Activated CD4-positive, alpha-beta memory T cell treated with anti-CD3 and anti-CD28 coated beads for 36 hours (primary cell): ENCODE measurements around the gene BTBD10. TPM values are rescaled to one million over a fixed set of nuclear protein-coding genes. Genes with fewer than 3 reads are reported as not detected.
"Not testable (repeated sequence)": the region's sequence is repeated elsewhere in the genome, so short reads cannot be mapped to it uniquely, and the experiment has no call there.

Experiments used
- CTCF ChIA-PET: fragments of 350-600 bp; sonication (Branson Sonifier 250); formaldehyde crosslinking; loops from one replicate; lab custom pipeline; 2021; ENCODE audit warnings: antibody characterized with exemption, inconsistent platforms; lab: Charles Lee
- POLR2A ChIA-PET: fragments of 350-600 bp; sonication (Branson Sonifier 250); formaldehyde crosslinking; loops from one replicate; lab custom pipeline; 2021; ENCODE audit warnings: antibody characterized with exemption; lab: Charles Lee
- DNase-seq: peaks from one replicate; pipeline ENCODE4 v3.0.0-alpha.2; 2020
- H3K27ac Mint-ChIP-seq: one replicate; pipeline ENCODE4 v1.8.0; 2021; ENCODE audit warnings: mixed read lengths
- H3K27me3 Mint-ChIP-seq: one replicate; pipeline ENCODE4 v1.8.0; 2021; ENCODE audit warnings: mixed read lengths
- H3K36me3 Mint-ChIP-seq: one replicate; pipeline ENCODE4 v1.8.0; 2021; ENCODE audit warnings: mixed read lengths
- H3K4me1 Mint-ChIP-seq: one replicate; pipeline ENCODE4 v1.8.0; 2021; ENCODE audit warnings: low read depth, mixed read lengths
- H3K4me3 Mint-ChIP-seq: one replicate; pipeline ENCODE4 v1.8.0; 2021; ENCODE audit warnings: mild to moderate bottlenecking, mixed read lengths
- H3K9me3 Mint-ChIP-seq: one replicate; pipeline ENCODE4 v1.8.0; 2021; ENCODE audit warnings: mixed read lengths
- intact Hi-C: fragments of 100-400 bp; cut with micrococcal nuclease; formaldehyde crosslinking; loops from one replicate; pipeline ENCODE4 v1.15.1; 2023
- total RNA-seq, 2 experiments: library from RNA; stranded (reverse); gene quantifications; one replicate each; pipeline ENCODE4 v1.2.3, GENCODE V29; 2021

Gene BTBD10
- total RNA-seq, 2 experiments from 2014 or later, result 22.3 to 24.3 TPM

DNA sequence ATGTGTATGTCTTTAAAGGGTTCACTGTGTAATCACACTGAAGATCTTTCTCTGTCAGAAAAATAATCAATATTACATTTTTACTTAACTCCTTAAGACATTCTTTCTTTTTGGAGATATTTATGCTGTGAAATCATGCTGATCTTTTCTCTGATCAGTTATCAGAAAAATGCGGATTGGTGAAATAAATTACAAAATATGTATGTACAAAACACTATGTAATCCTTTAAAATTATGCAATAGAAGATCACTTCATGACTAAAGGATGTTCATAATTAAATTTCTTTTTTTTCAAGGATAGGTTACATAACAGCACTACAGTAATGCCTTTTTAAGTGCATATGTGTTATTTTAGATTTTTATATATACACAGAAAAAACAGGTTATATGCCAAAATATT, 24.7 kb downstream of the BTBD10 start:
- no peaks in the 10 kb centered on the region for H3K27me3 Mint-ChIP-seq
- CTCF ChIA-PET, result no interaction called here

DNA sequence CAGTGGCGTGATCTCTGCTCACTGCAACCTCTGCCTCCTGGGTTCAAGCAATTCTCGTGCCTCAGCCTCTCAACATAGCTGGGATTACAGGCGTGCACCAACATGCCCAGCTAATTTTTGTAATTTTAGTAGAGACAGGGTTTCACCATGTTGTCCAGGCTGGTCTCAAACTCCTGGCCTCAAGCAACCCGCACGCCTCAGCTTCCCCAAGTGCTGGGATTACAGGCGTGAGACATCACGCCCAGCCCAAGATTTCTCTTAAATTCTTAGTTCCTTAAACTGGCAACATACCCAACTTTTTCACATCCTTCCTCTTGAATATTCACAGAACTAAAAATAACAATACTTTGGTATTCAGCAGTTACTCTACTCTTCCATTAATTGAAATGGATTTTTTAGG, 26.2 kb downstream of the BTBD10 start:
- peaks cover 25% of the 10 kb centered on the region for H3K4me1 Mint-ChIP-seq
- H3K27me3 Mint-ChIP-seq, H3K27ac Mint-ChIP-seq, DNase-seq, H3K9me3 Mint-ChIP-seq, POLR2A ChIA-PET, intact Hi-C loops, H3K4me3 Mint-ChIP-seq, H3K36me3 Mint-ChIP-seq: not testable (repeated sequence)
- CTCF ChIA-PET, result interaction anchor here (0.7 kb wide), 1 partner anchor 13 kb away, joined by 6 read pairs; no protein-coding TSS in a partner anchor

More for the DNA sequence above, 24.7 kb downstream of the BTBD10 start:
- Mint-ChIP-seq H3K36me3 (peaks cover 2% of the 10 kb centered on the region), H3K27ac (no peak overlapping the region), H3K9me3 (no peaks in the 10 kb centered on the region), H3K4me3 (no peak overlapping the region), H3K4me1 (peaks cover 28% of the 10 kb centered on the region)
- intact Hi-C loops, result no loop called here
- POLR2A ChIA-PET, result no interaction called here
- DNase-seq, result no peak

DNA sequence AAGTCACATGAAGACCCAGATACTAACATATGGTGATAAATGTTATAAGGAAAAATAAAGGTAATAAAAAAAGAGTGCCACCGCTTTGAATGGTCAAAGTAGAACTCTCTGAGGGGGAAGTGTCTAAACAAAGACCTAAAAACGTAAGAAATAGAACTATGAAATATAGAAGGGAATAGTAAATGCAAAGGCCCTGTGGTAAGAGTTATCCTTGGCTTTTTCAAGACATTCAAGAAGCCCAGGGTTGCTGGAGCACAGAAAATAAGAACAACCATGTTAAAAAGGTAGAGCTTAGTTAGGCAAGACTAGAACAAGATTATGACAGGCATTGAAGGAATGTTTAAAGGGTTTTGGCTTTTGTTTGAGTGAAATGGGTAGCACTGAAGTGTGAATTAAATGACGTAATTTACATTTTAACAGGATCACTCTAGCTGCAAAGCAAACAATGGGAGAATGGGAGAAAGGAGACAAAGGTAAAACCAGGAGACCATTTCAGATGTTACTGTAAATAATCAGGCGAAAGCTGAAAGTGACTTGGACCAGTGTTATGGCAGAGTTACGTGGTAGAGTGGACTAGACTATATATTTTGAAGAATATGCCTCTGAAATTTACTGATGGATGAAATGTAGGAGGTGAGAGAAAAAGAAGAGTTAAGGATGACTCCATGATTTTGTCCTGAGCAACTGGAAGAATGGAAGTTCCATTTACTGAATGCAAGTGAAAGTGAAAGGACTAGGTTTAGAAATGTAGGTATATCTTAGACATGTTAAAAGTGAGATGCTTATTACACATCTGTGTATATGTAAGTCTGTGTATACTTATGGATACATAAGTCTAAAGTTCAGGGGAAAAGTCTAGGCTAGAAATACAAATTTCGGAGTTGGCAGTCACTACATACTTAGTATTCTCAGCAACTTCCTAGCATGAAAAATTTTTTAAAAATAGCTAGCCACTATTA, 28.5 kb downstream of the BTBD10 start:
- no peak overlapping the region for H3K4me3 Mint-ChIP-seq

DNA sequence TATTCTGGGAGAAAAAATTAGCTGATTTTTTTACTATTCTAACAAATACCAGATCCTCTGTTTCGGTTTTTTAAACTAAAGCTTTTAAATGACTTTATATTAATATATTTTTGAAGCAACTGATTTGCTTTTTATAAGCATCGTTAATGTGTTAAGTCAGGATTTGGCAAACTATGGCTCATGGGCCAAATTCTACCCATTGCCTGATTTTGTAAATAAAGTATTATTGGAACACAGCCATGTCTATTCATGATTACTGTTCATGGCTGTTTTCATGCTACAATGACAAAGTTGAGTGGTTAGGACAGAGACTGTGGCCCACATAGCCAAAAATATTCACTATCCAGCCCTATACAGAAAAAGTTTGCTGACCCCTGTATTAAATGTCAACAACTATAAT, 29.6 kb downstream of the BTBD10 start:
- peaks cover 34% of the 10 kb centered on the region for H3K4me1 Mint-ChIP-seq
- H3K9me3 Mint-ChIP-seq, result peaks cover 10% of the 10 kb centered on the region
- no peak overlapping the region for H3K27ac Mint-ChIP-seq
- H3K27me3 Mint-ChIP-seq, result no peaks in the 10 kb centered on the region
- intact Hi-C loops, result no loop called here
- POLR2A ChIA-PET, result no interaction called here
- CTCF ChIA-PET, result no interaction called here
- peaks cover 18% of the 10 kb centered on the region for H3K36me3 Mint-ChIP-seq
- DNase-seq, result no peak
- H3K4me3 Mint-ChIP-seq, result no peak overlapping the region

More for the DNA sequence above, 28.5 kb downstream of the BTBD10 start:
- H3K4me1 Mint-ChIP-seq, result peaks cover 29% of the 10 kb centered on the region
- peaks cover under 1% of the 10 kb centered on the region for H3K9me3 Mint-ChIP-seq
- DNase-seq, result no peak
- intact Hi-C loops, result no loop called here
- H3K36me3 Mint-ChIP-seq, result peaks cover 11% of the 10 kb centered on the region
- H3K27ac Mint-ChIP-seq, result no peak overlapping the region
- ChIA-PET CTCF (no interaction called here), POLR2A (no interaction called here)
- no peaks in the 10 kb centered on the region for H3K27me3 Mint-ChIP-seq

DNA sequence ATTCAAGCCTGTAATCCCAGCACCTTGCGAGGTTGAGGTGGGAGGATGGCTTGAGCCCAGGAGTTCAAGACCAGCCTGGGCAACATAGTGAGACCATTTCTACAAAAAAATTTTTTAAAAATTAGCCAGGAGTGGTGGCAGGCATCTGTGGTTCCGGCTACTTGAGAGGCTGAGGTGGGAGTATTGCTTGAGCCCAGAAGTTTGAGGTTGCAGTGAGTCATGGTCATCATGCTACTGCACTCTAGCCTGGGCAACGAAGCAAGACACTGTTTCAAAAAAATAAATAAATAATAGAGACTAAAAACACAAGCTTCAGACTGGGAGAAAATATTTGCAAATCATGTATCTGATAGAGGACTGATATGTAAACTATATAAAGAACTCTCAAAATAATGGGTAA, 33.2 kb downstream of the BTBD10 start:
- ChIA-PET CTCF (no interaction called here), POLR2A (no interaction called here)
- H3K4me3 Mint-ChIP-seq, result no peak overlapping the region
- H3K9me3 Mint-ChIP-seq, result peaks cover 22% of the 10 kb centered on the region
- peaks cover 22% of the 10 kb centered on the region for H3K36me3 Mint-ChIP-seq
- peak overlapping the region; percentile 25 for H3K27ac Mint-ChIP-seq
- no peak for DNase-seq
- no peaks in the 10 kb centered on the region for H3K27me3 Mint-ChIP-seq
- intact Hi-C loops, result no loop called here
- H3K4me1 Mint-ChIP-seq, result peaks cover 36% of the 10 kb centered on the region

DNA sequence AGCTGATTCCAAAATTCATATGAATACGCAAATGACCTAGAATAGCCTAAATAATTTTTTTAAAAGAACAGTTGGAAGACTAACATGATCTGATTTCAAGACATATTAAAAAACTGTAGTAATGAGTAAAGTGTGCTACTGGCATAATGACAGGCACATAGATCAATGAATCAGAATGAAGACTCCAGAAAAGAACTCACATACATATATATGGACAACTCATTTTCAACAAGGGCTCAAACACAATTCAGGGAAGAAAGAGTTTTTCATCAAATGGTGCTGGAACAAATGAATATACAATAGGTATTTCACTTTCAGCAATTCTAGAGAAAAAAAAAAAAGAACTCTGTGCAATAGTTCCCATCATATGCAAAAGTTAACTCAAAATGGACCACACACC, 33.7 kb downstream of the BTBD10 start:
- peaks cover 22% of the 10 kb centered on the region for H3K36me3 Mint-ChIP-seq
- H3K4me1 Mint-ChIP-seq, result peaks cover 34% of the 10 kb centered on the region
- peaks cover 22% of the 10 kb centered on the region for H3K9me3 Mint-ChIP-seq
- no peaks in the 10 kb centered on the region for H3K27me3 Mint-ChIP-seq
- peak overlapping the region; percentile 25 for H3K27ac Mint-ChIP-seq
- ChIA-PET CTCF (no interaction called here), POLR2A (no interaction called here)
- DNase-seq, result no peak
- no peak overlapping the region for H3K4me3 Mint-ChIP-seq
- intact Hi-C loops, result no loop called here

DNA sequence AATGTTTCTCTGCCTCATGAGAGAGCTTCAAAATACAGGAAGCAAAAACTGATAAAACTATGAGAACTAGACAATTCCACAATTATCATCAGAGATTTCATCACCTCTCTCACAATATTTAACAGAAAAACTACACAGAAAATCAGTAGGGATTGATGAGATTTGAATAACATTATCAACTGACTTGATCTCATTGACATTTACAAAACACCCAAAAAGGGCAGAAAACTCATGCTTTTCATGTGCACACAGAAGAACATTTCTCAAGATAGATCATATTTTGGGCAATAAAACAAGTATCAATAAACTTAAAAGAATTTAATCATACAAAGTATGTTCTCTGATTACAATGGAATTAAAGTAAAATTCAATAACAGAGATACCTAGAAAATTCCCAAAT, 35.6 kb downstream of the BTBD10 start:
- peaks cover 37% of the 10 kb centered on the region for H3K4me1 Mint-ChIP-seq
- H3K27me3 Mint-ChIP-seq, result no peaks in the 10 kb centered on the region
- POLR2A ChIA-PET, result no interaction called here
- intact Hi-C loops, result no loop called here
- peaks cover 22% of the 10 kb centered on the region for H3K9me3 Mint-ChIP-seq
- no peak for DNase-seq
- H3K36me3 Mint-ChIP-seq, result peaks cover 22% of the 10 kb centered on the region
- H3K4me3 Mint-ChIP-seq, result no peak overlapping the region
- H3K27ac Mint-ChIP-seq, result no peak overlapping the region
- CTCF ChIA-PET, result no interaction called here

DNA sequence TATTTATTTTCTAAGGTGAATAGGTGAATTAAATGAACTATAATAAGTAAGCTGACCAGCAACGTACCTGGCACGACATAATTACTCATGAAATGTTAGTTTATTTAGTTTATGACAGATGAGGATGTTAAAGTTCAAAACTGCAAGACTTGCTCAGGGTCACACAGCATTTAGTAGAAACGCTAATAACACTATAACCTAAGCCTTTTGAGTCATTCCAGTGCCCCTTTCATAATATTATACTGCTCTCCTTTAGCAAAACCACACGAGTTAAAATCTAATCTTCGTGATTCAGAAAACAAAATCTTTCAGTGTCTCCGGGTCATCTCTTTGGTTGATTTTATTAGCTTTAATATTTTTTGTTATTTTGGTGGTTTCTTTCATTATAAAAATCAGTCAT, 39.6 kb downstream of the BTBD10 start:
- no peak overlapping the region for H3K27ac Mint-ChIP-seq
- peaks cover 10% of the 10 kb centered on the region for H3K36me3 Mint-ChIP-seq
- intact Hi-C loops, result no loop called here
- no peak for DNase-seq
- POLR2A ChIA-PET, result no interaction called here
- peaks cover 12% of the 10 kb centered on the region for H3K9me3 Mint-ChIP-seq
- H3K27me3 Mint-ChIP-seq, result no peaks in the 10 kb centered on the region
- CTCF ChIA-PET, result interaction anchor here (0.9 kb wide), 1 partner anchor 13 kb away, joined by 6 read pairs; no protein-coding TSS in a partner anchor
- H3K4me3 Mint-ChIP-seq, result no peak overlapping the region
- peaks cover 19% of the 10 kb centered on the region for H3K4me1 Mint-ChIP-seq

DNA sequence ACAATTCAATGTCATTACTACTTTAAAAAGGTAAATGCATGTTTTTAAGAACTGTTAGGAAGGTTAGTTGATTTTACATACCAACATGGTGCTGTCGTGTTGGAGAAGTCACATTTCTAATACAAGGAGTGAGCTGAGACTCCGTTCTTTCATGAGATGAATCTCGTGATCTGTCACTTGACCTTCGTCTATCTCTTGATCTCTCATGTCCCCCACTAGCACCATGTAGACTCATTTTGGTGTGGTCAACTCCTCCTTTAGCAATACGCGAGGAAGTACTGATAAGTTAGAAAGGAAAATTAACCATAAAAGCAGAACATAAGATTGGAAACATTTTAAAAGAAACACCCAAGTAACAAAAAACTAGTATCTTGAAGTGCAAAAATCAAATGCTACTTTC, 41.5 kb downstream of the BTBD10 start:
- POLR2A ChIA-PET, result no interaction called here
- H3K27ac Mint-ChIP-seq, result no peak overlapping the region
- H3K36me3 Mint-ChIP-seq, result peaks cover 10% of the 10 kb centered on the region
- no peak overlapping the region for H3K4me3 Mint-ChIP-seq
- intact Hi-C loops, result no loop called here
- H3K27me3 Mint-ChIP-seq, result no peaks in the 10 kb centered on the region
- DNase-seq, result no peak
- CTCF ChIA-PET, result no interaction called here
- H3K4me1 Mint-ChIP-seq, result peaks cover 17% of the 10 kb centered on the region
- H3K9me3 Mint-ChIP-seq, result no peaks in the 10 kb centered on the region

DNA sequence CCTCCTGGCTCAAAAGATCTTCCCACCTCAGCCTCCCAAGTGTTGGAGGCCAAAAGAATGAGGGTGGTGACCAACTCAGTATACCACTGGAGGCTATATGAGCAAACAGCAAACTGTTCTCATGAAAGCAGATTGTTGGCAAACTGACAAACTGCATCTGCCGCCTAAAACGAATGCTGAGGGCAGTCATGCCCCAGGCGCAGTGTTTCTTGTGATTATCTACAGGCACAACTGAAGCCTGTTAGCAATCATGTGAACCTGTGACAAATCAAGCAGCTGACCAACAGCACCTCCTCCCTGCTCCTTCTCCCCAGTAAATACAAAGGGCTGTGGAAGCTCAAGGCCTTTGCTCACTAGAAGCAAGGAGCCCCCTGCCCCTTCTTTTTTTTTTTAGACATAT, 47.8 kb downstream of the BTBD10 start:
- H3K27me3 Mint-ChIP-seq, result no peaks in the 10 kb centered on the region
- DNase-seq, result no peak
- no peak overlapping the region for H3K27ac Mint-ChIP-seq
- ChIA-PET CTCF (no interaction called here), POLR2A (no interaction called here)
- H3K4me1 Mint-ChIP-seq, result no peaks in the 10 kb centered on the region
- peaks cover 28% of the 10 kb centered on the region for H3K36me3 Mint-ChIP-seq
- intact Hi-C loops, result no loop called here
- H3K9me3 Mint-ChIP-seq, result no peaks in the 10 kb centered on the region
- H3K4me3 Mint-ChIP-seq, result no peak overlapping the region

DNA sequence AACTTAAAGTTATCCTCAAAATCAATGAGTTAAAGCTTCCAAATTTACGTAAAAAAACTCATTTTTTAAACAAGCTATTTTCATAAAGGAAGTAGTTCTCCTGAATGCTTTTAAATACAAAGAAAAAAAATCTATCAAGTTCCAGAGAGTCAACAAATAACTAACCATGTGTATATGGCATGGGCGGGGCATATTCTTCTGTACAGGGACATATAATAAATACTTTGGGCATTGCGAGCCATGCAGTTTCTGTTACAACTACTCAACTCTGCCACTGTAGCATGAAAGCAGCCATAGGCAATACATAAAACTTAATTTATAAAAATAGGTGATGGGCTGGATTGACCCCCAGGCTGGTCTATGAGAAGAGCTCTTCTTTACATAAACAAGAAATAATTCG, 57.8 kb downstream of the BTBD10 start:
- no peaks in the 10 kb centered on the region for H3K9me3 Mint-ChIP-seq
- H3K36me3 Mint-ChIP-seq, result peaks cover 30% of the 10 kb centered on the region
- no peak for DNase-seq
- H3K27me3 Mint-ChIP-seq, result no peaks in the 10 kb centered on the region
- CTCF ChIA-PET, result interaction anchor here (1.5 kb wide), 1 partner anchor 20 kb away, joined by 3 read pairs; no protein-coding TSS in a partner anchor
- no peak overlapping the region for H3K4me3 Mint-ChIP-seq
- H3K27ac Mint-ChIP-seq, result no peak overlapping the region
- no peaks in the 10 kb centered on the region for H3K4me1 Mint-ChIP-seq
- intact Hi-C loops, result no loop called here
- POLR2A ChIA-PET, result no interaction called here

DNA sequence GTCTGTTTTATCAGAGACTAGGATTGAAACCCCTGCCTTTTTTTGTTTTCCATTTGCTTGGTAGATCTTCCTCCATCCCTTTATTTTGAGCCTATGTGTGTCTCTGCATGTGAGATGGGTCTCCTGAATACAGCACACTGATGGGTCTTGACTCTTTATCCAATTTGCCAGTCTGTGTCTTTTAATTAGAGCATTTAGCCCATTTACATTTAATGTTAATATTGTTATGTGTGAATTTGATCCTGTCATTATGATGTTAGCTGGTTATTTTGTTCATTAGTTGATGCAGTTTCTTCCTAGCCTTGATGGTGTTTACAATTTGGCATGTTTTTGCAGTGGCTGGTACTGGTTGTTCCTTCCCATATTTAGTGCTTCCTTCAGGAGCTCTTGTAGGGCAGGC, 64.7 kb downstream of the BTBD10 start:
- H3K4me1 Mint-ChIP-seq, DNase-seq, H3K4me3 Mint-ChIP-seq, H3K27me3 Mint-ChIP-seq, H3K27ac Mint-ChIP-seq, CTCF ChIA-PET, POLR2A ChIA-PET, intact Hi-C loops, H3K9me3 Mint-ChIP-seq: not testable (repeated sequence)
- H3K36me3 Mint-ChIP-seq, result peaks cover 21% of the 10 kb centered on the region

DNA sequence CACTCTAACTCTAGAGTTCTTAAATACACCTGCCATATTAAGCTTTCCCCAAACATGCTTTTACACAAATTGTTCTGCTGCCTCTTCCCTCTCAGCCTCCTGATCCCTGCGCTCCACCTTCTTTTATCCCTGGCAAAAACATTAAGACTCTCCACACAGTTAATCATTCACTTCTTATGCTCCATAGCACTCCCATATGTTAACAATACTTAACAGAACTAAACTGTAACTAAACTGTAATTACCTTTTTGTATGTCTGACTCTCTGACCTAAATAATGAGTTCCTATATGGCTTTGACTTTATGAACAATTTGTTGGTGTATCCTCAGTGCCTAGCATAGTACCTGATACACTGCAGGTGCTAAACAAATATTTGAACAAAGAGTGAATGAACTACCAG, 71.8 kb downstream of the BTBD10 start:
- POLR2A ChIA-PET, result no interaction called here
- DNase-seq, result no peak
- H3K4me3 Mint-ChIP-seq, result no peak overlapping the region
- H3K36me3 Mint-ChIP-seq, result peaks cover 11% of the 10 kb centered on the region
- peaks cover under 1% of the 10 kb centered on the region for H3K9me3 Mint-ChIP-seq
- CTCF ChIA-PET, result no interaction called here
- no peaks in the 10 kb centered on the region for H3K27me3 Mint-ChIP-seq
- H3K27ac Mint-ChIP-seq, result no peak overlapping the region
- no peaks in the 10 kb centered on the region for H3K4me1 Mint-ChIP-seq
- intact Hi-C loops, result no loop called here
